GM19468 (cell line): ENCODE data around the gene STPG1.

ENCODE experiments used
- ATAC-seq: cut with Tn5 transposase; IDR thresholded peaks from one replicate; pipeline ENCODE4 v1.9.1; 2021; ENCODE audit warnings: mild to moderate bottlenecking, moderate library complexity, moderate number of reproducible peaks; ENCODE audit not compliant: unreplicated experiment; ENCODE audit errors: extremely low read depth

The STPG1 gene

DNA sequence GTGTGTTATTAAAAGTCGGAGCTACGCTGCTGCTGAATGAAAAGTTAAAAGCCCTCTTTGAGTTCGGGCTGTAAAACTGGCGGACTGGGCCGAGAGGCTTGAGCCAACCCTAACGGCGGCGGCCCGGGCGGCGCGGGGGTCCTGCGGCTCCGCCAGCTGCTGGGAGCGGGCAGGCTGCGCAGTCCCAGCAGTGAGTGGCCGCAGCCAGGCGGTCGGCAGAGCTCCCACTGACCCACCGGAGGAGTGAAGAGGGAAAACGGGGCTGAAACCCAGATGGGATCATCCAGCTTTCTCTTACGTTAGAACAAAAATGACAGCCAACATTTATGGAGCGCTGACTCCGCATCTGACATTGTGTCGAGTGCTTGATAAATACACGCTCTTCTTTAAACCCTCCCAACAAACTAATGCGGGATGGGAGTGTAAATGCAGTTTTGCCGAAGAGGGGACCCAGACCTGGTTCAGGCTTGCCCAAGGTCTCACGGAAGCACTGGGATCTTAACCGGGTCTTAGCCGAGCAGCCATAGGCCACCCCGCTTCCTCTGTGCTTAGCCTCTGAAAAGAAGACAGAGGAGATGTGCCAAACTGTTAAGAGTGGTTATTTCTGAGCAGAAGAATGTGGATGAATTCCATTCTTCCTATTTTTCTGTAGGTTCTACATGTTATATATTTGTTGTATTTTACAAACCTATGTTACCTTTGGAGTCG is 91.0 kb downstream of the STPG1 start:
- ATAC-seq, result no peak

DNA sequence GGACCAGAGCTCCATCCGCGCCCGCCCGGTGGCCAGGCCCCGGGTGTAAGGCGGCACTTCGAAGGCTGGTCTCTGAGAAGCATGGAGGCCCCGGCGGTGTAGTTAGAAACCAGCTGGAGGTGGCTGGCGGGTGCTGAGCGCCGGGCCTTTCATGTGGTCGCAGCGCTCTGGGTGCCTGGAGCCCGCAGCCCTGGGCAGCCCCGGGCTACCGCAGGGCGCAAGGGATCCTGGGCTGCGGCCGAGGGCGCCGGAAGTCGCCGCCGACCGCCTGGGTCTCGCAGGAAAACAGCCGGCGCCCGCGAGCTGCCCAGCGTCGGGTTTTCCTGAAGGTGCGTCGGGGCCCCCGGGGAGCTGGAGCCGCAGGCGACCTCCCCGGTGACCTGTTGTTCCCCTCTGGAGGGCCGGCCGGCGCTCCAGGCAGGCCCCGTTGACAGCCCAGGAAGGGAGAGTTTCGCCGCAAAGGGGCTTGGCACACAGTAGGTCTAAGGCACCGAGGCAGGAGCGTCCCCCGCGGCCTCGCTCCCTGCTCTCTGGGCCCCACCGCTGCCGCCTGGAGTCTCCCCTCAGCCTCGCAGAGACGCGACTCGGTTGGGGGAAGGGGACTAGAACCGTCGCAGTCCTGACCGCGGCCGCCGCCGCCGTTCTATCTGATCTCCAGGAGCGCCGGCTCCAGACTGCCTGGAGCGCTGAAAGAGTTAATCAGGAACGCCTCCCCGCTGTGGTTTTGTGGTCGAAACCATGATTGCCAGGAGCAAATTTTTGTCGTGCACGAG is 91.7 kb downstream of the STPG1 start:
- no peak for ATAC-seq

DNA sequence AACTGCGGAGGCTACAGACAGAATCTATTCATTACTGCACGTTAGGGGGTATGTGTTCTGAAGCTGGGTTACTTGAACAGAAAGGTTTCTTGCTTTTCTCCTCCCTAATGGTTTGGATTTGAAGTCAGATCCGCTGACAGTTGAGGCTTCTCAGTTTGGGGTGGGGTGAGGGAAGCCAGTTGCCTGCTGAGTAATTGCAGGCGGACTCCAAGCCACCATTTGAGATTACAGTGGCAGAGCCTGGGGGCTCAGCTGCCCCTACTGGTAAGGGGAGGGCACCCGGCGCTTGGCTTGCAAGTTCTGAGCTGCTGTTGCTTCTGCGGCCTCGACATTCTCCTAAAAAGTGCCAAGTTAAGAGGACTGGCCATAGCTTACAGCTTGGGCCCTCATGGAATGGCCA is 92.5 kb downstream of the STPG1 start:
- ATAC-seq, result no peak

DNA sequence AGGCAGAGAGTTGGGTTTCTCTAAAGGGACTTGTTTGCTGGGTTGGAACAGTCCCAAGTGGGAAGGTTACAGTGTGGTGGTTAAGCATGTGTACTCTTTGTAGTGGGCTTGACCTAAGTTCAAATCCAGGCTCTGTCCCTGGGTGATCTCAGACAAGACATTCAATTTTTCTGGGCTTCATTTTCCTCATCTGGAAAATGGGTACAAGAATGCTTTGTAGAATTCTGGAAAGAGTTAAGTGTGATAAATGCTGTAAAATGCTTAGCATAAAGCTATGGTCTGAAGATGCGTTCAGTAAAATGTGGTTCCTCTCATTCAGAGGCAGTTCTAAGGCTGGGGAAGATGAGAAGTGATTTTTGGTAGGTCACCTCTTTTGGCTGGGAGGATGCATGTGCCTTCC is 93.6 kb downstream of the STPG1 start:
- ATAC-seq, result no peak

DNA sequence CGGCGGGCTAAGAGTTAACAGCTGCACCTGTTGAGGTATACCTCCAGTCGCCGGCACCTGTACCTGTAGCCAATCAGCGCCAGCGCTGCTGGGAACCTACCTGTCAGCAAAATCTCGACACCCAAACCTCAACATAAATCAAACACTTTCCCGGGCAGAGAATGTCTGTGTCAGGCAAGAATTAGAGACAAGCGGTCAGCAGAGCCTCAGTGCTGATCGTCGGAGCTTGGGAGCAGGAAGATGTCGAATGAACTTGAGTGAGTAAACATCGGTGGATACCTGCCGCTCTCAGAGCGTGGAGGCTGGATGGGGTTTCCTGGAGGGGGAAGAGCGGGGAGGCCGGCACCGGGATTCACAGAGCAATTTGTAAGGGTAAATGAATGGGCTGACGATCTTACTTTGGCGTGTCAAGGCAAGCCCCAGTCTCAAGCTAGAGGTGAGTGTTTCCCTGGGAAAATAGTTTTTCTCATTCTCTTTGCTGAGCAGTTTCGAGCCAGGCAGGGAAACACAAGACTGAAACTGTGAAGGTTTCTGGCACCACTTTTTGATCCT is 94.2 kb downstream of the STPG1 start, which contains the start of gene GRHL3:
Gene GRHL3 (plus strand): TSS at position 46 of the 552 bp plus-strand sequence. CDS start 195 bp downstream, at position 241.
- no peak for ATAC-seq

DNA sequence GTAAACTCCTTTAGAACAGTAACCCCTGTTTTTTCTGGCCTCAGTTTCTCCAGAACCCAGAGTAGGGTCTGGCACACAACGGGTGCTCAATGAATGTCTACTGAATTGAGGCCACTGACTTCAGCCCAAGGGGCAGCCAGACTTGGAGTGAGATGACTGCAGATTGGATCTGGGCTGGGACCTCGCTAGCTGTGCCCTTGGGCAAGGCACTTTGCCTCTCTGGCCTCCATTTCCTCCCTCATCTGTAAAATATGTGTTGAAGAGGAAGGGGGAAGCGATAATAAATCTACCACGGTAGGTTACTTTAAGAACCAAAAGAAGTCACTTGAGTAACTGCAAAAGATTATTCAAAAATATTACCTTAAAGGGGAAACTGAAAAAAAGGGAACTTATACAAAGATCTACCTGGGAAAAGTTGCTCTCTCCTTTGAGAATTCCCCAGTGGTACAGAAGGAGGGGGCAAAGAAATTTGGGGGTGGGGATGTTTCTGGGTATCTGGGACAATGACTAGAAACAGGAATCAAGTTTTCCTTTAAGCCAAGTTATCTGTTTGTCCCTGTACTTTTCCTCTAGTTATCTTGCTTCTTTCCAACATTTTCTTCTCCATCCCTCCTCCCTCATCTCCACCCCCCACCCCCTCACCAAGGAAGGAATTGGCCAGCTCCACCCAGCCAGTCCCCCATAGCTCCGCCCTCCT is 94.8 kb downstream of the STPG1 start:
- no peak for ATAC-seq

DNA sequence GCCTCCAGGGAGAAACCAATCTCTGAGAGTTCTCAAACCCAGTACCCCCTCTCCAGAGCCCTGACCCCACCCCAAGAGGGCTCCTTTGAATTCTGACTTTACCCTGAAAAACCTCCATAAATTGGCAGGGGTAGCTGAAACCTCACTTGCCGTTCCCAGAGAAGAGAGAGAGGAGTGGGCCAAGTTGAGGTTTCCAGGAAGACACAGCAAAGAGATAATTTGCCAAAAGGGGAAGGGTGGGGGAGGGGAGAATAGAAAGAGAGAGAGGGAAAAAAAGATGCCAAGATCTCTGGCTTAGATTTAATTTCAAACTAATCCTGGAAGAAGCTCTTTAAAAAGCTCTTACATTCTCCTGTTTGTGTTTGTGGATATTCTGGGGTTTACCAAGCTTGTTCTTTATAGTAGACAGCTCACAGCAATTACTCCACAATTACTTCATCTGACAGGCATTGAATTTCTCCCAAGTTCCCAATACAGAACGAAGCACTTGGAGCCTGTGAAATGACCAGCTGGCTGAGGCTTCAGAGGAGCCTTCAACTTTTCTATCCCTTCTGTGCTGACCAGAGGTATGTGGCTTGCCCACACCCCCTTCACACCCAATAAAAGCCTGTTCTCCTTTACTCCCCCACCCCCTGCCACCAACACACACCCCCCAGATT is 95.5 kb downstream of the STPG1 start:
- no peak for ATAC-seq

DNA sequence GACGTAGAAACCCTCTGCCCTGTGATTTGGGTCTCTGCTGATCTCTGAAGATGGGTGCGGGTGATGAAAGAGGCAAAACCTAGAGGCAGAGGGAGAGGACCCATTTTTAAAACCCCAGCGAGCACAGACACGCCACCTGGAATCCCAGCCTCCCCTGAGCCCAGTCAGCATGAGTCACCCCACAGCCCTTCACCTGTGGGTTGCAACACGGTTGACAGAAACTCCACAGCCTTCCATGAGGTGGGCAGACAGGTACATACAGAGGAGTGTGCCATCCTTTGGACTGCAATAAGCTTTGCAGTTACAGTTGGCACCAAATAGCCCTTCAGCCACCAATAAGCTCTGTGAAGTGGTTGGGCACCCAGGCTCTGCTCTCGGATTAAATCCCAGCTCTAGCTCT is 96.5 kb downstream of the STPG1 start:
- ATAC-seq, result no peak

DNA sequence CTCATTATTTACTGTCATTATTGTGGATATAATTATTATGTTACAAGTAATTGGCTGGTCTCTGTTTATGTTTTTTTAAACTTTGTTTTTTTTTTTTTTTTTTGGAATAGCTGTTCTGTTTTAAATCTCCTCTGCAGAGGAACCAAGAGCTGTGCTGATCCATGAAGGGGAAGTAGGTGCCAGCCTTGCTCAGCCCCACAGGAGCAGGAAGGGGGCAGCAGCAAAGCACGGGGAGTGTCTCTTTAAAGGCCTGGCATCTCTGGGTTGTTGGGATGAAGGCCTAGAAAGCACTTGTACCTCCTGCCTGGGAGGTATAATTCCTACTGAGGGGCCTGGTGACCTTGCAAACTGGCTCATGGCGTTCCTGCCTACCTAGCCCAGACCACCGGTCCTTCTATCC is 96.9 kb downstream of the STPG1 start:
- ATAC-seq, result no peak

DNA sequence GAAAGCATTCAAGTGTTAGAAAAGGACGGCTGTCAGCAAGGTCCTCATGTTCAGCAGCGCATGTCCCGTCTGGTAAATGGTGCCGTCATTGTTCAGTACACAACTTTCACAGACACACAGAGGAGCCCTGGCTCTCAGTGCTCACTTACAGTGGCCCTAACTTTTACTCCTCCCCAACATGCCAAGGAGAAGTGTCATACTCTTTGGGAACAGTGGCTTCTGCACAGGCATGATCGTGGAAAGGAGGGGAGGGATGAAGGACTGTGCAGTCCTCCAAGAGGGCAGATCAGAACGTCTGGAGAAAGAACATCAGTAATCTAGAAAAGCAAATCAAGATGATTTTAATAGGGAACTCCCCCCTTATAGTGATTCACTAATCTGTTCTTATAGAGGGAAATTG is 98.2 kb downstream of the STPG1 start:
- ATAC-seq, result no peak

DNA sequence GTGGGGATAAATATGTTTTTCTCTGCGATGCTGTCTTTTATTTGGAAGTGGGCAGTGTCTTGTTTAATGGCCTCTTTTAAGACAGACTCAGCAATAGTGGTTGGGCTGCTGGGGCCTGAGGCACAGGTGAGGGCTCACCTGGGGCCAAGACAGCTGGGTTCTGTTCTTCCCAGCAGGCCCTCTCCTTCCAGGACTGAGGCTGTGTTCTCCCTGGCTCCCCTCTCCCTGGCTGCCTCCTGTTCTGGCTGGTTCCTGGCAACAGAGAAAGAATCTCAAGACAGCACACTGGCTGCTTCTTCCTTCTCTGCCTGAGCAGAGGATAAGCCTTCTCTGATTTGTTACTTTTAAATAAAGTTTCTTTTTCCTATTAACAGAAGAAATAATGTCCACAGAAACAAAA is 101.8 kb downstream of the STPG1 start:
- ATAC-seq, result no peak

DNA sequence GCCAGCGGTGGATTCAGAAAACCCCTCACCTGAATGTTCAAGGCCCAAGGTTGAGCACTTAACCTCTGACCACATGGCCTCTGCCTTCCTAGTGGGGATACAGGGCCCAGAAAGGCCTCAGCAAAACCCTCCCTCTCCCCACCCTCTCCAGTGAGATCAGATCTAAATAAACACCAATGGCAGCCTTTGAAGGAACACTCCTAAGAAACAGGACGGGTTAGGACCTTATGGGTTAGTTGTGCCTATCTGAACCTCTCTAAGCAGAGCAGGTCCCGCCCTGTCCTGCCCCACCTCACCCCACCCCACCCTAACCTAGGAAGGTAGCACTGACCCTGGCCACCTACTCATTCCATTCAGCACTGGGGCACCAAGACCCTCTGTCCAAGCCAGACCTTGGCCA is 102.3 kb downstream of the STPG1 start:
- ATAC-seq, result no peak

DNA sequence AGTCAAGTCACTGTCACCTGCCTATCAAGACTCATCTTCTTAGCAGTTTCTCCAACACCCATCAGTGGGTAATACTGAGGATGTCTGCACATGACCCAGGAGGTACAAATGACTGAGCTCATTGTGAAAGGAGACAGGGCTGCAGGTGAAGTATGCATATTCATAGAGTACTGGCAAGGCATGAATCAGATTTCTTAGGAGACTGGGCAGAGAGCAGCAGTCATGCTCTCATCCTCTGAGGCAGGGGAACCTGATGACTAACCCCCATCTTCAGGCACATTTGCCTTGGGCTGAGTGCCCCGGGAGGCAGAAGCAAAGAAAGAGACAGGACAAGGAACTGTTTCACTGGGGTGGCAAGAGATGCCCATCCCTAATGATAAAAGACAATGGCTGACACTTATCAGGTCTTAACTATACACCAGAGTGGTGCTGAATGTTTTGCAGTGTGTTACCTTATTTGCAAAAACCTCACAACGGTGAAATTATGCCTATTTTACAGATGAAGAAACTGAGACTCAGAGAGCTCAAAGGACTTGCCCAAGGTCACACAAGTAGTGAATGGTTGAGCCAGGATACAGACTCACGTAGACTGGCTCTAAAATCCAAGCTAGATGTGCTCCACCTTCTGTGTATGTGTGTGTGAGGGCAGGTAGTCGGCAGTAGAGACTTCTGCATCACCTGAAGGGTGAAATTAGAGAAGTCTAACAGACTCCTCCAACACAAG is 103.7 kb downstream of the STPG1 start:
- ATAC-seq, result no peak

DNA sequence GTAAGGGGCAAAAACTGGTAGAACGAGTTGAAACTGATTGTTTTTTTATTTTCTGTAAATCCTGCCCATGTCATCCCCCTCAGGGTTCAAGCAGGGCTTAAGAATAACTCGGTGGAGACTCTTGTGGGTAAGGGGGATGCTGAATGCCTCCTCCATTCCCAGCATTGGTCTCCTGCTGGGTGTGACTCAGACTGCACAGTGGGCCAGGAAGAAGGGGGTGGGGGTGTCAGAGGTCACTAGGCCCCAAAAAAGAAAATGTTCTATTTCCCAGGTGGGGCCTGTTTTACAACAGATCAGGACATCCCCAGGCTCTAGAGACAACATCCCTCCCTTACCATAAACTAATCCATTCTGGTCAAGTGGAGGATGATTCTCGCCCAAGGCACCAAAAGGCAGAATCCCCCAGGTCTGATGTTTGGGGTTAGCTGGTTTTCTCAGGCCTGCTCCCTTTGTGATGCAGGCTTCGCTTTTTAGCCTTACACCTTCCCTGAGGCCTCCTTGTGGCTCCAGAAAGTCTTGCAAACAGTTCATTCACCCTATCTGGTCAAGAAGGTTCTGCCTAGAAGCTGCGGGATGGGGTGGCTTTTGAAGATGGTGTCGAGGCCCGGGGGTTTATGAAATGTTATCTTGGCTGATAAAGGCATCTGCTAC is 105.1 kb downstream of the STPG1 start:
- no peak for ATAC-seq
